Activated CD4-positive, CD25-positive, alpha-beta regulatory T cell treated with anti-CD3 and anti-CD28 coated beads, Interleukin-2, amount 50 U/mL, for 72 hours (primary cell): ENCODE data around the gene TMEM143.
"Not testable (repeated sequence)": the region's sequence is repeated elsewhere in the genome, so short reads cannot be mapped to it uniquely, and the experiment has no call there.

Experiments used
- DNase-seq: peaks from one replicate; pipeline ENCODE4 v3.0.0; 2021

The TMEM143 gene

GRCh38 chr19:48363810-48364597 lies at the start of gene TMEM143, which contains the start of gene SYNGR4:
Gene TMEM143 (minus strand): TSS chr19:48363940. CDS start chr19:48363920, 20 bp downstream.
Gene SYNGR4 (plus strand): TSS chr19:48364367. CDS start chr19:48365843, 1,476 bp downstream.
- peak; percentile 95 for DNase-seq

GRCh38 chr19:48405850-48406249 lies 42.1 kb upstream of the TMEM143 start:
- DNase-seq = no peak

- no peak for DNase-seq
These were observed 41.4 kb upstream of the TMEM143 start for GRCh38 chr19:48405010-48405659.

GRCh38 chr19:48403606-48404005 lies 39.9 kb upstream of the TMEM143 start:
- no peak for DNase-seq

GRCh38 chr19:48401287-48401686 lies 37.5 kb upstream of the TMEM143 start:
- no peak for DNase-seq

- no peak for DNase-seq
These were observed 36.4 kb upstream of the TMEM143 start for GRCh38 chr19:48400018-48400742.

GRCh38 chr19:48398375-48399235 lies 34.9 kb upstream of the TMEM143 start:
- peak; percentile 82 for DNase-seq

- no peak for DNase-seq
These were observed 34.3 kb upstream of the TMEM143 start for GRCh38 chr19:48398102-48398374.

GRCh38 chr19:48397263-48398101 lies 33.7 kb upstream of the TMEM143 start:
- DNase-seq = no peak

- no peak for DNase-seq
These were observed 33.1 kb upstream of the TMEM143 start for GRCh38 chr19:48396824-48397176.

GRCh38 chr19:48396016-48396823 lies 32.5 kb upstream of the TMEM143 start:
- DNase-seq = no peak

- DNase-seq = no peak
These were observed 31.8 kb upstream of the TMEM143 start for GRCh38 chr19:48395499-48395898.

GRCh38 chr19:48395170-48395455 lies 31.4 kb upstream of the TMEM143 start:
- DNase-seq = no peak

- no peak for DNase-seq
These were observed 30.8 kb upstream of the TMEM143 start for GRCh38 chr19:48394331-48395169.

- DNase-seq = no peak
These were observed 30.0 kb upstream of the TMEM143 start, which contains the start of gene GRIN2D for GRCh38 chr19:48393559-48394330. Gene GRIN2D (plus strand): TSS chr19:48393668. CDS start chr19:48398393, 4,725 bp downstream.

GRCh38 chr19:48392860-48393558 lies 29.3 kb upstream of the TMEM143 start:
- DNase-seq = no peak

- DNase-seq = not testable (repeated sequence)
These were observed 28.2 kb upstream of the TMEM143 start for GRCh38 chr19:48392006-48392344.

GRCh38 chr19:48391100-48392005 lies 27.6 kb upstream of the TMEM143 start, which contains the start of gene KDELR1:
Gene KDELR1 (minus strand): TSS chr19:48391551. CDS start chr19:48391358, 193 bp downstream.
- DNase-seq = peak; percentile 84
